ENCODE measurements around the gene EPB41L4B.

EPB41L4B gene

DNA sequence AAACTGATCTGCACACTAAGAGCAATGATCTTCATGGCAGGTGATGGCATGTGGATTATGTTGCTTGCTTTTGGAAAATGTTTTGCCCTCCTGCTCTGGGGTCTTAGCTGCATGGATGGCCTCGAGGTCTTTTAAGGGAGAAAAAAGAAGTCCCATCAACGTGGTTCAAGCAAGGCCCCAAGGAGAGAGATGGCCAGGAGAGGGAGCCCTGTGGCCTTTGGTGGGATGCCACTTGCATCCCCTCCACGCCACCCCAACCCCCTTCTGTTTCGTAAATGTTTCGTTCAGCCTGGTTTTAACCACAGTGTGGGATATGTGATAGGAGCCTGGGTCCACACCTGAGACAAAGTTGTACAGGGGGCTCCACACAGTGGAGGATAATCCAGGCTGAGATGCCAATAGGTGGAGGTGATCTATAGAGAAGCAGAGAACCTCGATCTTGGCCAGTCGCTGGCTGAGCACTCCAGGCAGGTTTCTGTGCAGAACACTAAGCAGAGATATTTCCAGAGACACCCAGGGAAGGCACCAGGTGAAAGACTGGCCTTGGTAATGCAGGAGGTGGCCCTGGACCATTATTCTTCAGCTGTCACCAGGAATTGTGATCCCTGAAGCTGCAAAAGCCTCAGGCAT is 128.0 kb downstream of the EPB41L4B start:
- no peaks in the 10 kb centered on the region for H3K9me3 Mint-ChIP-seq
- no peak overlapping the region for H3K27ac Mint-ChIP-seq
- DNase-seq = peak; percentile 50
- H3K27me3 Mint-ChIP-seq (ENCODE audit: low read depth, poor library complexity) = peaks cover 44% of the 10 kb centered on the region
- no peaks in the 10 kb centered on the region for H3K36me3 Mint-ChIP-seq (ENCODE audit: low read depth)
- H3K4me3 Mint-ChIP-seq = no peak overlapping the region
- TF ChIP-seq, protein P1, sequence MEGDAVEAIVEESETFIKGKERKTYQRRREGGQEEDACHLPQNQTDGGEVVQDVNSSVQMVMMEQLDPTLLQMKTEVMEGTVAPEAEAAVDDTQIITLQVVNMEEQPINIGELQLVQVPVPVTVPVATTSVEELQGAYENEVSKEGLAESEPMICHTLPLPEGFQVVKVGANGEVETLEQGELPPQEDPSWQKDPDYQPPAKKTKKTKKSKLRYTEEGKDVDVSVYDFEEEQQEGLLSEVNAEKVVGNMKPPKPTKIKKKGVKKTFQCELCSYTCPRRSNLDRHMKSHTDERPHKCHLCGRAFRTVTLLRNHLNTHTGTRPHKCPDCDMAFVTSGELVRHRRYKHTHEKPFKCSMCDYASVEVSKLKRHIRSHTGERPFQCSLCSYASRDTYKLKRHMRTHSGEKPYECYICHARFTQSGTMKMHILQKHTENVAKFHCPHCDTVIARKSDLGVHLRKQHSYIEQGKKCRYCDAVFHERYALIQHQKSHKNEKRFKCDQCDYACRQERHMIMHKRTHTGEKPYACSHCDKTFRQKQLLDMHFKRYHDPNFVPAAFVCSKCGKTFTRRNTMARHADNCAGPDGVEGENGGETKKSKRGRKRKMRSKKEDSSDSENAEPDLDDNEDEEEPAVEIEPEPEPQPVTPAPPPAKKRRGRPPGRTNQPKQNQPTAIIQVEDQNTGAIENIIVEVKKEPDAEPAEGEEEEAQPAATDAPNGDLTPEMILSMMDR (IDR thresholded peaks at IDR 0.05) = peak; percentile 53
- peaks cover 24% of the 10 kb centered on the region for H3K4me1 Mint-ChIP-seq

DNA sequence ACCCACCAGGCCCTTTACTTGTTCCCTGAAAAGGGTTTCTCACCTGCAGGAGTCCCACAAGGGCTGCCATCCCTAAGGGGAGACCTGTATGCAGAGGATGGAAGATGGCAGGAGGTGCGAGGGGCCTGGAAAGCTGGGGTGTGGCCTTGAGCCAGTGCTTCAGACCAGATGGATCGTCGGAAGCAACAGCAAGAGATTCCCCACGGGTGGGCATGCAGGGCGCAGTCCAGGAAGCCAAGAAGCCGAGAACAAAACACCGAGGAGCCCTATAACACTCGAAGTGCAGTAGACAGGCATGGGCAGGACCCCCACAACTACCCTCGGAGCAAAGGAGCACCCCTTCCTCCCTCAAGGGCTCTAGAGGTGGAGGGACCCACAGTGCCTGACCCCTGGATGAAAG is 129.1 kb downstream of the EPB41L4B start:
- Mint-ChIP-seq H3K4me1 (peaks cover 24% of the 10 kb centered on the region), H3K9me3 (no peaks in the 10 kb centered on the region)

DNA sequence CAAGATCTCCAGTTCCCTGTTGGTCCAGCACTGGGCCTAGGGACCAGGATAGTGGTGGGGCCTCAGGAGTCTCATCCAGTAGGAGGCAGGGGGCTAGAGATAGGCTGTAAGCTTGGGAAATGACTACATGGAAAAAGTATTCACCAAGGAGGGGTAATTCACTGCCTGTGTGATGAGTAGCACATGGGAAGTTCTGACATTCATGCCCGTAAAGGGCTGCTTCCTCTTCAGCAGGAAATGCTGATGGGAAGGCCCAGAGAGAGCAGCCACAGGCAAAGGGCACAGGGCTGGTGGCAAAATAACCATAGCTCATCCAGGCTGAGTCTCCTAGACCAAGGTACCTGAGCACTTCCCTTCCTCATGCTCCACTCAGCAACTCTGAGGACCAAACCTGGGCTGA is 130.7 kb downstream of the EPB41L4B start:
- Mint-ChIP-seq H3K4me1 (peaks cover 23% of the 10 kb centered on the region), H3K27me3 (ENCODE audit: low read depth, poor library complexity) (peaks cover 48% of the 10 kb centered on the region), H3K27ac (no peak overlapping the region), H3K36me3 (ENCODE audit: low read depth) (no peaks in the 10 kb centered on the region), H3K4me3 (no peak overlapping the region), H3K9me3 (no peaks in the 10 kb centered on the region)
- TF ChIP-seq, protein P1 (IDR thresholded peaks at IDR 0.05) = no peak
- no peak for DNase-seq

More for the DNA sequence above, 129.1 kb downstream of the EPB41L4B start:
- H3K36me3 Mint-ChIP-seq (ENCODE audit: low read depth) = no peaks in the 10 kb centered on the region
- TF ChIP-seq, protein P1 (IDR thresholded peaks at IDR 0.05) = no peak
- DNase-seq = no peak
- H3K27me3 Mint-ChIP-seq (ENCODE audit: low read depth, poor library complexity) = peaks cover 46% of the 10 kb centered on the region
- no peak overlapping the region for H3K4me3 Mint-ChIP-seq
- H3K27ac Mint-ChIP-seq = no peak overlapping the region

DNA sequence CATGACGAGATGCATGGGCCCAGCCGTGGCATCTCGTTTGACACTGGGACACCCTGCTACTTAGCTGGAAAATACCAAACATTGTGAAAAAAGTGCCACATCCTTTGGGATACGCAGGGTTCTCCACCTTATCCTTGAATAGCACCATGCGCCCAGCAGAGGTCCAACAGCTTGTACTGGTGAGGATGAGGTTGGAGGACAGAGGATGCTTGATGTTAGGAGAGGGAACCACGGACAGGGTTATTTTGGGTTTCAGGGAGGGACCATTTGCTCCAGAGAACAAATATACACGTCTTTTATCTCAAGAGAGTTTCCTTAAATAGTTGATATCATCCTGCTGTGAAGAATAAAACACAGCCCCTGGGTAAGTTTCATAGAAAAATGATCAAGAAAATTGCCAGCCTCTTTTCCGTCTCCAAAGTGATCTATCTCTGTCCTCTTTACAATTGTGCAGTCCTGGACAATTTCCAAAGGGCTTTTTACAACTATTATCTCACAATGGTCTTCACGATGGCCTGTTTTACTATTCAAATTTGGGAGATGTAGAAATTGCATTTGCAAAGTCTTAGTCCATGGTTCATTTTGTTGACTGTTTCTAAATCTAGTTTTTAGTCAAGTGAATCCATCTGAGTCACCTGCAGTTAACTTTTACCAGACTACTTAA is 133.9 kb downstream of the EPB41L4B start:
- Mint-ChIP-seq H3K27ac (no peak overlapping the region), H3K4me3 (no peak overlapping the region), H3K27me3 (ENCODE audit: low read depth, poor library complexity) (peaks cover 39% of the 10 kb centered on the region), H3K36me3 (ENCODE audit: low read depth) (no peaks in the 10 kb centered on the region), H3K4me1 (peaks cover 6% of the 10 kb centered on the region), H3K9me3 (no peaks in the 10 kb centered on the region)
- DNase-seq = no peak
- TF ChIP-seq, protein P1 (IDR thresholded peaks at IDR 0.05) = no peak

DNA sequence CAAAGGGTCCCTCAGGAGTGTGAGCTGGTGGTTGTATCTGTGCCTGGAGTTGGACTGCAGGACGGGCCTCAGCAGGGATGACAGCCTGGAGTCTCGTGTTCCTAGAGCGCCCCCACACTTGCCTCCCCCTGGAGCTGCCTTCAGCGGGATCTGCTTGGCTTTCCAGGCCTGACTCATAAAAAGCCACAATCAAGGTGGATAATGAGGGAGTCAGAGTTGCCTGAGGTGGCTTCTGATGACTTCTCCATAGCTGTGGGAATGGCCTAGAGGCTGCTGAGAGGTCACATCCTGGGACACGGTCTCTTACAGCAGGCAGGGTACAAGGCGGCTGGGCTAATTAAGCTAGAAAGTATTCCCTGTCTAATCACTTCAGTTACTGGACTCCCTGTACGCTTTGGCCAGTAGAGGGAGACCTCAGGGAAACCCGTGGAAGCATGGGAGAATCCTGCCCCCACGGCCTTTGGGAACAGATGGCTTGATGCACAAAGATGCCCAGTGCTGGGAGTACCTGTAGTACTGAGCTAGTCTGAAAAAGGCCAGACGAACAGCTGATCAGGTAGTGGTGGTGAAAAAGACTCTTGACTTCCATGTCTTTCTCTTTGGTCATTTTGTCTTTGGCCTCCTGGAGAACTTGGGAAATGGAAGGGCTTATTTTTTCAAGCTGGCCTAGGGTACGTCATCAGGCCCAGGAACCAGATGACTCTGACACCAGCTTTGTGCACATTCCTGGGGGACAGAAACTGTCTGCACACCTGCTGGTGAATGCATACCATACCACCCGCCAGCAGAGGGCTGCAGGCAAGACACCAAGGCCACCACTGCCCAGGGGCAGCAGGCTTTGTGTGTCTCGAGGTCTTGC is 137.7 kb downstream of the EPB41L4B start:
- H3K4me1 Mint-ChIP-seq = peaks cover 7% of the 10 kb centered on the region
- no peak overlapping the region for H3K4me3 Mint-ChIP-seq
- DNase-seq = peak; percentile 25
- no peaks in the 10 kb centered on the region for H3K36me3 Mint-ChIP-seq (ENCODE audit: low read depth)
- TF ChIP-seq, protein P1 (IDR thresholded peaks at IDR 0.05) = peak; percentile 32
- H3K9me3 Mint-ChIP-seq = no peaks in the 10 kb centered on the region
- H3K27ac Mint-ChIP-seq = no peak overlapping the region
- H3K27me3 Mint-ChIP-seq (ENCODE audit: low read depth, poor library complexity) = peaks cover 32% of the 10 kb centered on the region
